K562 (cell line): ENCODE measurements around the gene FTSJ1. TPM values are rescaled to one million over a fixed set of nuclear protein-coding genes. Genes with fewer than 3 reads are reported as not detected.

Experiments used
- ARNT ChIP-seq, 2 experiments: fragments of 450-650 bp; IDR thresholded peaks; 2 replicates each; pipeline ENCODE4 v1.6.1; 2016; ENCODE audit warnings: mild to moderate bottlenecking in 1 of 2
- ATF1 ChIP-seq, 2 experiments: fragments of 450-650 bp in 1 of 2; IDR thresholded peaks; 2 replicates each; pipeline ENCODE4 v1.6.1; 2016; ENCODE audit warnings: missing compliant biosample characterization in 1 of 2, missing genetic modification characterization in 1 of 2
- CBFA2T3 ChIP-seq: fragments of 450-650 bp; IDR thresholded peaks from 2 replicates; pipeline ENCODE4 v1.6.1; 2017
- CGGBP1 ChIP-seq: fragments of 250-450 bp; sonication (Bioruptor Pico); IDR thresholded peaks from 2 replicates; pipeline ENCODE4 v1.9.0; 2021; ENCODE audit warnings: mild to moderate bottlenecking
- E2F3 ChIP-seq: fragments of 250-450 bp; sonication (Bioruptor Pico); IDR thresholded peaks from 2 replicates; pipeline ENCODE4 v1.4.0; 2020; ENCODE audit warnings: mild to moderate bottlenecking
- EHMT2 ChIP-seq: fragments of 450-650 bp; IDR thresholded peaks from 2 replicates; pipeline ENCODE4 v1.6.1; 2018; ENCODE audit warnings: antibody characterized with exemption
- GTF2F1 ChIP-seq: IDR thresholded peaks from 2 replicates; pipeline ENCODE4 v1.6.1; 2011; ENCODE audit warnings: low read depth, low read length, improper control_type of control experiment
- HINFP ChIP-seq: fragments of 450-650 bp; conservative IDR thresholded peaks from 2 replicates; pipeline ENCODE4 v1.6.1; 2016; ENCODE audit warnings: missing genetic modification characterization, low read depth, mild to moderate bottlenecking, control low read depth, missing compliant biosample characterization
- JUND ChIP-seq, 2 experiments: IDR thresholded peaks; 2 replicates in 1 of 2; 3 replicates in 1 of 2; pipeline ENCODE4 v1.6.1; 2011; ENCODE audit warnings: borderline replicate concordance in 2 of 2, low read depth in 2 of 2, low read length in 2 of 2, improper control_type of control experiment in 1 of 2, missing biosample characterization in 1 of 2, missing genetic modification characterization in 1 of 2, missing genetic modification reagents in 1 of 2
- KDM2B ChIP-seq: fragments of 250-450 bp; sonication (Bioruptor Pico); IDR thresholded peaks from 2 replicates; pipeline ENCODE4 v1.8.0; 2021; ENCODE audit warnings: mild to moderate bottlenecking, moderate library complexity
- LARP7 ChIP-seq: fragments of 450-650 bp; IDR thresholded peaks from 2 replicates; pipeline ENCODE4 v1.6.1; 2016
- MEF2A ChIP-seq: IDR thresholded peaks from 2 replicates; pipeline ENCODE4 v1.6.1; 2011; ENCODE audit warnings: low read depth, mild to moderate bottlenecking, low read length, moderate library complexity; ENCODE audit not compliant: control insufficient read depth
- NEUROD1 ChIP-seq: fragments of 150-350 bp; IDR thresholded peaks from 2 replicates; pipeline ENCODE4 v1.6.1; 2014; ENCODE audit warnings: borderline replicate concordance, low read length, low read depth; ENCODE audit not compliant: partially characterized antibody
- NFE2L1 ChIP-seq: fragments of 450-650 bp; IDR thresholded peaks from 2 replicates; pipeline ENCODE4 v1.6.1; 2016; ENCODE audit warnings: missing genetic modification characterization, low read depth, mild to moderate bottlenecking, missing compliant biosample characterization, moderate library complexity, borderline replicate concordance
- PHF20 ChIP-seq: fragments of 450-650 bp; IDR thresholded peaks from 2 replicates; pipeline ENCODE4 v1.6.1; 2018; ENCODE audit not compliant: partially characterized antibody
- SMAD3 ChIP-seq: fragments of 450-650 bp; formaldehyde crosslinking; conservative IDR thresholded peaks from 2 replicates; pipeline ENCODE4 v1.4.0; 2020; ENCODE audit warnings: mild to moderate bottlenecking
- SPI1 ChIP-seq: IDR thresholded peaks from 2 replicates; pipeline ENCODE4 v1.6.1; 2011; ENCODE audit warnings: low read depth, low read length, control low read depth, borderline replicate concordance
- SRSF1 ChIP-seq: fragments of 200-400 bp; formaldehyde crosslinking; IDR thresholded peaks from 2 replicates; pipeline ENCODE4 v1.6.1; 2017; ENCODE audit warnings: mild to moderate bottlenecking, low read depth, low read length, moderate library complexity
- VEZF1 ChIP-seq: fragments of 200-800 bp; sonication (Bioruptor generic); IDR thresholded peaks from 2 replicates; pipeline ENCODE4 v1.6.1; 2017; ENCODE audit warnings: missing genetic modification characterization, missing compliant biosample characterization
- ZBTB12 ChIP-seq: fragments of 250-450 bp; sonication (Bioruptor Pico); IDR thresholded peaks from 2 replicates; pipeline ENCODE4 v1.4.0; 2020
- ZNF184 ChIP-seq: sonication (generic); formaldehyde crosslinking; IDR thresholded peaks from 2 replicates; pipeline ENCODE4 v1.5.0; 2020; ENCODE audit warnings: missing genetic modification reagents
- ZNF639 ChIP-seq, 2 experiments: fragments of 200-800 bp in 1 of 2; sonication (Bioruptor generic) in 1 of 2; sonication (generic) in 1 of 2; formaldehyde crosslinking in 1 of 2; IDR thresholded peaks in 1 of 2; conservative IDR thresholded peaks in 1 of 2; 2 replicates each; pipeline versions ENCODE4 v1.5.0 to v1.6.1; 2016 to 2020; ENCODE audit warnings: missing compliant biosample characterization in 1 of 2, missing genetic modification characterization in 1 of 2, missing genetic modification reagents in 1 of 2
- ZNF785 ChIP-seq: fragments of 250-450 bp; sonication (Bioruptor Pico); IDR thresholded peaks from 2 replicates; pipeline ENCODE4 v1.4.0; 2020; ENCODE audit warnings: mild to moderate bottlenecking
- polyA plus RNA-seq, 8 experiments: library from polyadenylated mRNA; depleted of rRNA in 4 of 8; stranded (reverse) in 5 of 8; unstranded in 3 of 8; fragments of >200 nt; fragmentation: Nextera tagmentation in 2 of 8; fragmentation: Illumina TruSeq in 1 of 8; extraction: Ambion mirVana in 2 of 8; extraction: Trizol in 1 of 8; gene quantifications; 2 replicates each; pipeline versions ENCODE4 v1.2.1 to v1.2.3, GENCODE V29; 2011 to 2014; ENCODE audit warnings: inconsistent platforms in 1 of 8, missing spikeins in 1 of 8
- total RNA-seq, 7 experiments: library from RNA; depleted of rRNA in 6 of 7; stranded (reverse); fragments of >200 nt in 6 of 7; fragmentation: Illumina TruSeq in 2 of 7; extraction: Trizol in 2 of 7; gene quantifications; 2 replicates each; pipeline versions ENCODE4 v1.2.1 to v1.2.3, GENCODE V29; 2011 to 2021; ENCODE audit warnings: low replicate concordance in 1 of 7

The FTSJ1 gene
- total and polyA plus RNA-seq, 9 of the 15 experiments (the other 6 are each of a cell fraction or from before 2014, with no cell fraction given) = 12.2 to 95.6 (median 71.6) TPM

GRCh38 chrX:48492293-48492910 lies 16.4 kb downstream of the FTSJ1 start (continued):
- TF ChIP-seq ZNF184 (CRISPR knock-in tag) (no peak), SMAD3 (CRISPR knock-in tag) (no peak), KDM2B (CRISPR knock-in tag) (no peak), EHMT2 (0 out of 2 replicates have a peak, but pooled peaks have one; percentile 24), ZNF639 (CRISPR knock-in tag; conservative IDR thresholded peaks at IDR 0.05 in 1 of 2, IDR thresholded peaks at IDR 0.05 in 1 of 2) (no peak), ZBTB12 (no peak), VEZF1 (CRISPR knock-in tag) (peak; percentile 40), ARNT (IDR thresholded peaks at IDR 0.05) (no peak), NEUROD1 (no peak), JUND (IDR thresholded peaks at IDR 0.05; ENCODE audit: borderline replicate concordance, low read depth, low read length) (peak; percentile 87), JUND (tag; IDR thresholded peaks at IDR 0.05; ENCODE audit: borderline replicate concordance, low read depth, low read length) (peak; percentile 67; the same call in 1 of the 3 replicates), MEF2A (no peak), HINFP (tag) (no peak), GTF2F1 (no peak), SRSF1 (no peak), ATF1 (CRISPR knock-in tag; IDR thresholded peaks at IDR 0.05) (no peak), ATF1 (tag; IDR thresholded peaks at IDR 0.05) (no peak), E2F3 (no peak), LARP7 (no peak), NFE2L1 (no peak), SPI1 (peak; percentile 8; the same call in 1 of the 2 replicates), CGGBP1 (CRISPR knock-in tag) (no peak), PHF20 (no peak), ZNF785 (CRISPR knock-in tag) (no peak), CBFA2T3 (peak; percentile 18; the same call in 1 of the 2 replicates)
